ENCODE data around the gene RSPRY1. TPM values are rescaled to one million over a fixed set of nuclear protein-coding genes. Genes with fewer than 3 reads are reported as not detected.
A peak's percentile ranks its signal among the peaks of the same experiment; 100 is the strongest.
"Not testable (repeated sequence)": the region's sequence is repeated elsewhere in the genome, so short reads cannot be mapped to it uniquely, and the experiment has no call there.

Gene RSPRY1
- total RNA-seq, 1 donor from 2014 or later, result 44.7 TPM

- no peak for DNase-seq (ENCODE audit: low spot score)
Measured at GRCh38 chr16:57255686-57256415, 69.7 kb downstream of the RSPRY1 start.

GRCh38 chr16:57256601-57257395, 70.7 kb downstream of the RSPRY1 start:
- no peak for DNase-seq (ENCODE audit: low spot score)

GRCh38 chr16:57257455-57258070, 71.4 kb downstream of the RSPRY1 start:
- DNase-seq (ENCODE audit: low spot score), result no peak

GRCh38 chr16:57258226-57258909, 72.2 kb downstream of the RSPRY1 start:
- no peak for DNase-seq (ENCODE audit: low spot score)

GRCh38 chr16:57258910-57259475, 72.9 kb downstream of the RSPRY1 start:
- no peak for DNase-seq (ENCODE audit: low spot score)

- no peak for DNase-seq (ENCODE audit: low spot score)
Measured at GRCh38 chr16:57260294-57260929, 74.3 kb downstream of the RSPRY1 start.

- DNase-seq (ENCODE audit: low spot score), result no peak
Measured at GRCh38 chr16:57261806-57262205, 75.7 kb downstream of the RSPRY1 start.

- DNase-seq (ENCODE audit: low spot score), result no peak
Measured at GRCh38 chr16:57262841-57263540, 76.9 kb downstream of the RSPRY1 start.

GRCh38 chr16:57263541-57264351, 77.6 kb downstream of the RSPRY1 start:
- no peak for DNase-seq (ENCODE audit: low spot score)

GRCh38 chr16:57264381-57264780, 78.3 kb downstream of the RSPRY1 start:
- no peak for DNase-seq (ENCODE audit: low spot score)

GRCh38 chr16:57264950-57265371, 78.8 kb downstream of the RSPRY1 start:
- no peak for DNase-seq (ENCODE audit: low spot score)

- DNase-seq (ENCODE audit: low spot score), result peak; percentile 86
Measured at GRCh38 chr16:57265850-57266530, 79.9 kb downstream of the RSPRY1 start.

- no peak for DNase-seq (ENCODE audit: low spot score)
Measured at GRCh38 chr16:57266531-57267260, 80.6 kb downstream of the RSPRY1 start.

- DNase-seq (ENCODE audit: low spot score), result not testable (repeated sequence)
Measured at GRCh38 chr16:57267343-57267742, 81.2 kb downstream of the RSPRY1 start.

- DNase-seq (ENCODE audit: low spot score), result no peak
Measured at GRCh38 chr16:57268804-57269800, 83.0 kb downstream of the RSPRY1 start.

GRCh38 chr16:57270221-57271062, 84.3 kb downstream of the RSPRY1 start:
- no peak for DNase-seq (ENCODE audit: low spot score)

Measured in ureter (tissue), 1 donor.